CD4-positive, alpha-beta memory T cell (primary cell): ENCODE data around the gene IFRD1. TPM values are rescaled to one million over a fixed set of nuclear protein-coding genes. Genes with fewer than 3 reads are reported as not detected.
A peak's percentile ranks its signal among the peaks of the same experiment; 100 is the strongest.

ENCODE experiments used
- CTCF ChIA-PET: fragments of 350-600 bp; sonication (Branson Sonifier 250); formaldehyde crosslinking; loops from one replicate; lab custom pipeline; 2021; ENCODE audit warnings: inconsistent platforms; ENCODE audit not compliant: partially characterized antibody; lab: Charles Lee
- POLR2A ChIA-PET: fragments of 350-600 bp; sonication (Branson Sonifier 250); formaldehyde crosslinking; loops from one replicate; lab custom pipeline; 2021; ENCODE audit not compliant: partially characterized antibody; lab: Charles Lee
- DNase-seq, 5 donors: peaks; one replicate each; pipeline versions ENCODE4 v3.0.0 to v3.0.0-alpha.2; 2020 to 2022; ENCODE audit warnings: mixed read lengths in 1 of 5
- H3K27ac ChIP-seq: one replicate; pipeline ENCODE4 v1.7.0; 2013; ENCODE audit warnings: low read depth, low read length
- H3K27me3 ChIP-seq: 2 replicates; pipeline ENCODE4 v1.7.0; 2013; ENCODE audit warnings: mild to moderate bottlenecking, low read length, moderate library complexity; ENCODE audit not compliant: insufficient read depth
- H3K36me3 ChIP-seq: 2 replicates; pipeline ENCODE4 v1.7.0; 2013; ENCODE audit warnings: mild to moderate bottlenecking, low read length, moderate library complexity; ENCODE audit not compliant: insufficient read depth
- H3K4me1 ChIP-seq: 2 replicates; pipeline ENCODE4 v1.7.0; 2013; ENCODE audit warnings: mild to moderate bottlenecking, low read length, moderate library complexity; ENCODE audit not compliant: insufficient read depth
- H3K4me3 ChIP-seq, 2 donors: one replicate each; pipeline ENCODE4 v1.7.0; 2013; ENCODE audit warnings: low read length in 2 of 2, mild to moderate bottlenecking in 1 of 2
- H3K9me3 ChIP-seq, 2 donors: one replicate each; pipeline ENCODE4 v1.7.0; 2013; ENCODE audit warnings: low read length in 2 of 2, control low read depth in 1 of 2; ENCODE audit not compliant: control insufficient read depth in 1 of 2
- H3K27ac Mint-ChIP-seq, 7 donors: one replicate each; pipeline ENCODE4 v1.8.0; 2020 to 2021; ENCODE audit warnings: mixed read lengths in 7 of 7, mild to moderate bottlenecking in 6 of 7, inconsistent platforms in 3 of 7, moderate library complexity in 3 of 7
- H3K27me3 Mint-ChIP-seq, 2 donors: one replicate each; pipeline ENCODE4 v1.8.0; 2020 to 2021; ENCODE audit warnings: mixed read lengths in 2 of 2
- H3K36me3 Mint-ChIP-seq, 2 donors: one replicate each; pipeline ENCODE4 v1.8.0; 2020 to 2021; ENCODE audit warnings: mixed read lengths in 2 of 2, inconsistent platforms in 1 of 2, mild to moderate bottlenecking in 1 of 2
- H3K4me1 Mint-ChIP-seq, 4 donors: one replicate each; pipeline ENCODE4 v1.8.0; 2020 to 2021; ENCODE audit warnings: mixed read lengths in 4 of 4, mild to moderate bottlenecking in 1 of 4
- H3K4me3 Mint-ChIP-seq, 8 donors: one replicate each; pipeline ENCODE4 v1.8.0; 2020 to 2021; ENCODE audit warnings: mixed read lengths in 8 of 8, mild to moderate bottlenecking in 7 of 8, moderate library complexity in 6 of 8, inconsistent platforms in 3 of 8
- H3K9me3 Mint-ChIP-seq, 8 donors: one replicate each; pipeline ENCODE4 v1.8.0; 2020 to 2021; ENCODE audit warnings: mixed read lengths in 8 of 8, mild to moderate bottlenecking in 5 of 8, inconsistent platforms in 3 of 8, moderate library complexity in 1 of 8
- intact Hi-C: fragments of 100-400 bp; cut with micrococcal nuclease; formaldehyde crosslinking; loops from one replicate; pipeline ENCODE4 v1.15.1; 2023
- polyA plus RNA-seq, 2 donors: library from polyadenylated mRNA; unstranded; fragments of 300-500 nt; fragmentation: Illumina TruSeq; gene quantifications; one replicate each; pipeline ENCODE4 v1.2.3, GENCODE V29; 2021
- total RNA-seq, 2 experiments: library from RNA; stranded (reverse); gene quantifications; one replicate each; pipeline ENCODE4 v1.2.3, GENCODE V29; 2021

IFRD1 gene
- total and polyA plus RNA-seq, 4 experiments from 2014 or later, result 19.8 to 57.0 (median 43.6) TPM

GRCh38 chr7:112485766-112486165 lies 35.5 kb downstream of the IFRD1 start:
- peaks cover under 1 to 7% of the 10 kb centered on the region in 2 donors for H3K36me3 Mint-ChIP-seq
- Histone ChIP-seq H3K27me3 (no peaks in the 10 kb centered on the region), H3K4me3 (no peak overlapping the region), H3K4me1 (no peaks in the 10 kb centered on the region), H3K36me3 (no peaks in the 10 kb centered on the region), H3K9me3 (no peaks in the 10 kb centered on the region), H3K27ac (no peak overlapping the region)
- intact Hi-C loops, result no loop called here
- no peaks in the 10 kb centered on the region for H3K9me3 Mint-ChIP-seq
- H3K4me1 Mint-ChIP-seq, result peaks cover 0 to 3% (median 1%) of the 10 kb centered on the region in 4 donors
- no peaks in the 10 kb centered on the region for H3K27me3 Mint-ChIP-seq
- no peak overlapping the region for H3K27ac Mint-ChIP-seq
- ChIA-PET CTCF (interaction anchor here (1.5 kb wide), 1 partner anchor 11 kb away, joined by 4 read pairs; no protein-coding TSS in a partner anchor), POLR2A (no interaction called here)
- H3K4me3 Mint-ChIP-seq, result no peak overlapping the region
- DNase-seq, result no peak

DNA sequence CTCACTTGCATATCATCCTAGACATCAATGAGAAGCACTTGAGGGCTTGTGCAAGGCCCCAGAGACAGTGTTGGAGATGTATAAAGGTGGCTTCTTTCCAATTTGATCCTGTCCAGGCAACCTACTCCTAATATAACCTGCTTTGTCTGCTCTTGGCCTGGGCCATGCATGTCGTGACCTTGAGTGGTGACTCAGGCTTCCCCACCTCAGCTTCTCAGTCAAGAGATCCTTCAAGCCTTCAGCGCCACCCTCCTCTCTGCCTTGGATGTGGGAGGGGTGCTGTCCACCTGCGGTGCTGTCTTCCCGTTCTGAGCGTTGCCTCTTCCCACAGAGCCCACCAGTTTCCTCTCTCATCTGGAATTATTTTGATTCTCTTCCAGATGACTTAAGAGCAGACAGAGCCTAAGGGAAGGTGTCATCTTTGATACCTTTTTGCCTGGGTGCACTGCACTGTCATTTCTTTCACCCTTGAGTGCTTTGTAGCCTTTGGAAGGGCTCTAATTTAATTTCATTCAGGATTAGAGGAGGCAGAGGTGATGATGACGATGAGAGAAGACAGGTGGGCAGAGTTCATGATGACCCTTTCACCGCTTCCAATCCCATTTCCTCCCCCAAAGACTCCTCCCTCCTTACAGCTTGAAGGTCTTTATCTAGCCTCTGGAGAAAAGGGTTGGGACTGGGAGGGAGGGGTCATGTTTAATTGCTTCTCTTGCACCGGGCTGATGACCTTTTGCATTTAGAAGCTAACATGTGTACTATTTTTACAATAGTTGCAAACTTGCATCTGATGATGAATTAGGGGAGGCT lies 37.4 kb downstream of the IFRD1 start:
- H3K4me3 ChIP-seq, result no peak overlapping the region
- no peak overlapping the region for H3K27ac ChIP-seq
- Mint-ChIP-seq H3K4me3 (no peak overlapping the region), H3K9me3 (no peaks in the 10 kb centered on the region), H3K27me3 (no peaks in the 10 kb centered on the region), H3K27ac (no peak overlapping the region), H3K36me3 (peaks cover 0 to 7% of the 10 kb centered on the region in 2 donors), H3K4me1 (peaks cover 0 to 3% (median 1%) of the 10 kb centered on the region in 4 donors)
- no peaks in the 10 kb centered on the region for H3K27me3 ChIP-seq
- ChIA-PET CTCF (no interaction called here), POLR2A (no interaction called here)
- intact Hi-C loops, result no loop called here
- no peaks in the 10 kb centered on the region for H3K36me3 ChIP-seq
- H3K9me3 ChIP-seq, result no peaks in the 10 kb centered on the region
- H3K4me1 ChIP-seq, result no peaks in the 10 kb centered on the region
- DNase-seq, result no peak

- Histone ChIP-seq H3K27ac (no peak overlapping the region), H3K9me3 (no peaks in the 10 kb centered on the region), H3K27me3 (no peaks in the 10 kb centered on the region), H3K4me3 (no peak overlapping the region), H3K36me3 (no peaks in the 10 kb centered on the region), H3K4me1 (no peaks in the 10 kb centered on the region)
- intact Hi-C loops, result no loop called here
- Mint-ChIP-seq H3K36me3 (peaks cover 0 to 7% of the 10 kb centered on the region in 2 donors), H3K4me3 (no peak overlapping the region), H3K27ac (no peak overlapping the region), H3K27me3 (no peaks in the 10 kb centered on the region), H3K9me3 (no peaks in the 10 kb centered on the region), H3K4me1 (peaks cover 0 to 3% (median 1%) of the 10 kb centered on the region in 4 donors)
- ChIA-PET POLR2A (no interaction called here), CTCF (no interaction called here)
- DNase-seq, result no peak
These were observed 37.9 kb downstream of the IFRD1 start for GRCh38 chr7:112488264-112488552.

DNA sequence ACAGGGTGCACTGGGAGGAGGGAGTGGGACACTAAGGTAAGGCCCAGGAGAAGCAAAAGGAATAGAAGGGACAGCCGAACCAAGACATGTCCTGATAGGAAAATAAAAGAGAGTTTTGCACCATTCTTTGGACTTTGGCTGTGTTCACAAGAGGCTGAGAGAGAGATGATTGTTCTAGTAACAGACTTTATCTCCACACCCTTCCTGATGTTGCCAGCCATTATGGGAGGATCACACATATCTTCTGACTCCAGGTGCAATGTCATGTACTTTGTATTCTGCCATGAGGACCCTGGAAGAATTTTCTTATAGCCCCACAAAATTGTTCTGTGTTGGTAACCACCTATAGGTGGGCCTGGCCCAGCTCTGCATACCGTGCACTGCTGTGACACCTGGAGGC lies 41.9 kb downstream of the IFRD1 start:
- no peak overlapping the region for H3K4me3 Mint-ChIP-seq
- H3K4me1 ChIP-seq, result no peaks in the 10 kb centered on the region
- no peaks in the 10 kb centered on the region for H3K36me3 ChIP-seq
- CTCF ChIA-PET, result no interaction called here
- H3K27me3 Mint-ChIP-seq, result peaks cover 0 to 1% of the 10 kb centered on the region in 2 donors
- H3K36me3 Mint-ChIP-seq, result peaks cover 0 to 7% of the 10 kb centered on the region in 2 donors
- peak overlapping the region in 1 of 7 donors; percentile 1 for H3K27ac Mint-ChIP-seq
- no peaks in the 10 kb centered on the region for H3K9me3 ChIP-seq
- no peaks in the 10 kb centered on the region for H3K9me3 Mint-ChIP-seq
- H3K27me3 ChIP-seq, result no peaks in the 10 kb centered on the region
- H3K4me3 ChIP-seq, result no peak overlapping the region
- peaks cover 0 to 2% (median 0%) of the 10 kb centered on the region in 4 donors for H3K4me1 Mint-ChIP-seq
- POLR2A ChIA-PET, result no interaction called here
- H3K27ac ChIP-seq, result no peak overlapping the region
- no peak for DNase-seq
- intact Hi-C loops, result no loop called here

- Histone ChIP-seq H3K9me3 (no peaks in the 10 kb centered on the region), H3K4me3 (no peak overlapping the region), H3K27me3 (no peaks in the 10 kb centered on the region), H3K4me1 (no peaks in the 10 kb centered on the region), H3K36me3 (no peaks in the 10 kb centered on the region), H3K27ac (no peak overlapping the region)
- no peak for DNase-seq
- peaks cover 0 to 4% of the 10 kb centered on the region in 2 donors for H3K36me3 Mint-ChIP-seq
- intact Hi-C loops, result no loop called here
- ChIA-PET CTCF (no interaction called here), POLR2A (no interaction called here)
- H3K27me3 Mint-ChIP-seq, result peaks cover 1 to 3% of the 10 kb centered on the region in 2 donors
- H3K27ac Mint-ChIP-seq, result peak overlapping the region in 1 of 7 donors; percentile 9
- peaks cover 0 to 2% (median 0%) of the 10 kb centered on the region in 4 donors for H3K4me1 Mint-ChIP-seq
- H3K4me3 Mint-ChIP-seq, result no peak overlapping the region
- H3K9me3 Mint-ChIP-seq, result no peaks in the 10 kb centered on the region
These were observed 44.4 kb downstream of the IFRD1 start for GRCh38 chr7:112494656-112495055.

DNA sequence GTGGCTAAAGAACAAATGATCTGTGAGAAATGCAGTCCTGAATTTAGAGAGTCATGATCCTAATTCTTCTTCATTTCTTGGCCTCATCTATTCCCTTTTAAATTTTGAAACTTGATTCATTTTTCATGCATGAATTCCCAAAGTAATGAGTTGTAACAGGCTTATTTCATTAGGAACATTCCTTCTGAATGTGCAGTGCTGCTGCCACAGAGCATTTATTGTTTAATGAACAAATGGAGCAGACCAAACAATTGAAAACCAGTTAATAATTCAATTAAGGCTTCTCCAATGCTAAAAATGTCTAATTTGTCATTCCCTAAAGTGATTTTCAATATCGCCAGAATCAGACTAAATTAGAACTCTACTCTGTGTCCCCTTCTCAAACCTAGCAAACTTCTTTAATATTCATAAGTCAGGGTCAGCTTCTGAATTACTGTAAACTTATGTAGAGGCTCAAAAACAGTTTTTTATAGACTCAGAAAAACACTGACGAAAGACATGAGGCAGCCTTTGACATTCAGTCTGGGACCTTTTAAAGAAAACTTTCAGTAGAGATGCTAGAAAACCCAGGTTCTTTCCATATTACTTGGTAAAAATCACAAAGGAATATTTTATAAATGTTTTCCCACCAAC lies 45.0 kb downstream of the IFRD1 start:
- H3K27ac ChIP-seq, result no peak overlapping the region
- intact Hi-C loops, result no loop called here
- H3K4me1 ChIP-seq, result no peaks in the 10 kb centered on the region
- DNase-seq, result no peak
- H3K4me1 Mint-ChIP-seq, result peaks cover 0 to 2% (median 0%) of the 10 kb centered on the region in 4 donors
- peaks cover 1 to 3% of the 10 kb centered on the region in 2 donors for H3K27me3 Mint-ChIP-seq
- CTCF ChIA-PET, result interaction anchor here (1.1 to 2.0 kb wide), 6 partner anchors 18 to 757 kb away, joined by 3 to 13 read pairs (median 5); no protein-coding TSS in a partner anchor
- POLR2A ChIA-PET, result no interaction called here
- no peaks in the 10 kb centered on the region for H3K36me3 ChIP-seq
- H3K4me3 ChIP-seq, result no peak overlapping the region
- no peak overlapping the region for H3K4me3 Mint-ChIP-seq
- H3K9me3 ChIP-seq, result no peaks in the 10 kb centered on the region
- no peaks in the 10 kb centered on the region for H3K36me3 Mint-ChIP-seq
- no peaks in the 10 kb centered on the region for H3K9me3 Mint-ChIP-seq
- H3K27ac Mint-ChIP-seq, result no peak overlapping the region
- H3K27me3 ChIP-seq, result no peaks in the 10 kb centered on the region

DNA sequence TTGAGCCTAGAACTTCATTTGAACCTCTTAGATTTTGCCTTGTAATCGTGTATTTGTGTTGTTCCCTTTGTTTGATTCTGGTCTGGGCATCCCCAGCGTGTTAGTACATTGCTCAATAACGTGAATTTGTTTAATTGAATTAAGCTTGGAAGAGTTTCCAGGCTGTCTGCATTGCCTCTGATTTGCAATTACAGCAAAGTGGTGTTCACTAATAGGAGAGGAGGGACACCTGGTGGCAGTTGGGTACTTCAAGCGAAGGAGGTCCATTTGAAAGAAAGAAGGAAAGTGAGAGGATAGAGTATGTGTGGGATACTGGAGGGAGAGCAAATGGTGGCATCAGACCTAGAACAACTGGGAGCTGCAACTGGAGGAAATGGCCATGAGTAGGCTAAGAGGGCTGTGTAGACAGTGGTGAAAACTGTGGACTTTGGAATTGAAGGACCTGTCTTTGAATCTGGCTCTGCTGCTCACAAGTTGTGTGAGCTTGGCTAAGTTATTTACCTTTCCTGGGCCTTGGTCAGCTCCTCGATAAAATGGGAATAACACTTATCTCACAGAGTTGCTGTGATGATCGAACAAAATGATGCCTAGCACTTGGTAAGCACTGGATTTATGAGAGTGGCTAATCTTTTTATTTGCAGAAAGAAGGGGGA lies 45.7 kb downstream of the IFRD1 start:
- Histone ChIP-seq H3K9me3 (no peaks in the 10 kb centered on the region), H3K36me3 (no peaks in the 10 kb centered on the region), H3K27me3 (no peaks in the 10 kb centered on the region), H3K4me3 (no peak overlapping the region), H3K27ac (no peak overlapping the region), H3K4me1 (no peaks in the 10 kb centered on the region)
- ChIA-PET CTCF (interaction anchor here (1.0 to 2.0 kb wide), 12 partner anchors 10 to 760 kb away, joined by 3 to 13 read pairs (median 4); partner anchors contain the start of gene LSMEM1), POLR2A (no interaction called here)
- Mint-ChIP-seq H3K4me3 (no peak overlapping the region), H3K27me3 (peaks cover 1 to 3% of the 10 kb centered on the region in 2 donors), H3K27ac (no peak overlapping the region), H3K36me3 (no peaks in the 10 kb centered on the region), H3K9me3 (no peaks in the 10 kb centered on the region), H3K4me1 (peaks cover 0 to 2% (median 0%) of the 10 kb centered on the region in 4 donors)
- DNase-seq, result peak in 4 of 5 donors; percentile 7 to 22 (median 20)
- intact Hi-C loops, result loop anchor here (1.0 kb wide), 2 partner anchors 744 to 755 kb away; no protein-coding TSS in a partner anchor
